GM19035 (cell line): ENCODE measurements around the gene METTL15.
"Not testable (repeated sequence)": the region's sequence is repeated elsewhere in the genome, so short reads cannot be mapped to it uniquely, and the experiment has no call there.

Experiments
- ATAC-seq: cut with Tn5 transposase; IDR thresholded peaks from one replicate; pipeline ENCODE4 v1.9.1; 2021; ENCODE audit not compliant: unreplicated experiment

The METTL15 gene

GRCh38 chr11:28107750-28108618 is at the start of gene METTL15, which contains the start of gene KIF18A:
METTL15 (plus strand) TSS chr11:28108388; CDS start chr11:28113335, 4,947 bp downstream.
KIF18A (minus strand) TSS chr11:28108156; CDS start chr11:28097947, 10,209 bp downstream.
- peak; percentile 94 for ATAC-seq

- no peak for ATAC-seq
These were observed 36.9 kb upstream of the METTL15 start for GRCh38 chr11:28071305-28071704.

GRCh38 chr11:28072321-28072720 is 35.9 kb upstream of the METTL15 start:
- ATAC-seq = no peak

- no peak for ATAC-seq
These were observed 30.7 kb upstream of the METTL15 start for GRCh38 chr11:28077521-28077920.

GRCh38 chr11:28083118-28083517 is 25.1 kb upstream of the METTL15 start:
- ATAC-seq = no peak

- ATAC-seq = no peak
These were observed 21.6 kb upstream of the METTL15 start for GRCh38 chr11:28086569-28086968.

- not testable (repeated sequence) for ATAC-seq
These were observed 21.0 kb upstream of the METTL15 start for GRCh38 chr11:28087192-28087591.

GRCh38 chr11:28087693-28088092 is 20.5 kb upstream of the METTL15 start:
- not testable (repeated sequence) for ATAC-seq

GRCh38 chr11:28089378-28089777 is 18.8 kb upstream of the METTL15 start:
- no peak for ATAC-seq

- ATAC-seq = no peak
These were observed 18.0 kb upstream of the METTL15 start for GRCh38 chr11:28090052-28090749.

- ATAC-seq = no peak
These were observed 15.4 kb upstream of the METTL15 start for GRCh38 chr11:28092786-28093185.

GRCh38 chr11:28098257-28098656 is 9.9 kb upstream of the METTL15 start:
- no peak for ATAC-seq

GRCh38 chr11:28099715-28100114 is 8.5 kb upstream of the METTL15 start:
- ATAC-seq = no peak

- no peak for ATAC-seq
These were observed 7.5 kb upstream of the METTL15 start for GRCh38 chr11:28100665-28101064.

GRCh38 chr11:28102300-28102699 is 5.9 kb upstream of the METTL15 start:
- ATAC-seq = not testable (repeated sequence)

GRCh38 chr11:28104425-28104824 is 3.8 kb upstream of the METTL15 start:
- ATAC-seq = no peak

GRCh38 chr11:28104984-28105383 is 3.2 kb upstream of the METTL15 start:
- ATAC-seq = no peak

GRCh38 chr11:28105869-28106268 is 2.3 kb upstream of the METTL15 start:
- no peak for ATAC-seq

- ATAC-seq = no peak
These were observed 1.7 kb upstream of the METTL15 start for GRCh38 chr11:28106353-28107043.

GRCh38 chr11:28107191-28107749 is 918 bp upstream of the METTL15 start:
- ATAC-seq = peak; percentile 0

- no peak for ATAC-seq
These were observed 770 bp downstream of the METTL15 start for GRCh38 chr11:28108958-28109357.
